HEK293 (cell line): ENCODE measurements around the gene CUL9.

Experiments
- CTCF ChIP-seq: fragments of 450-650 bp; formaldehyde crosslinking; IDR thresholded peaks from 2 replicates; pipeline ENCODE4 v1.5.1; 2016; ENCODE audit warnings: missing biosample characterization, missing genetic modification characterization
- GLI2 ChIP-seq: fragments of 450-650 bp; formaldehyde crosslinking; IDR thresholded peaks from 2 replicates; pipeline ENCODE4; 2017; ENCODE audit warnings: missing biosample characterization, missing genetic modification characterization, low read depth, borderline replicate concordance
- MEIS1 ChIP-seq: sonication (generic); formaldehyde crosslinking; IDR thresholded peaks from 2 replicates; pipeline ENCODE4 v1.8.1; 2022; ENCODE audit warnings: missing genetic modification reagents, mild to moderate bottlenecking, borderline replicate concordance
- PBX3 ChIP-seq: sonication (generic); formaldehyde crosslinking; IDR thresholded peaks from 2 replicates; pipeline ENCODE4 v1.8.1; 2022; ENCODE audit warnings: mild to moderate bottlenecking, moderate library complexity, missing genetic modification reagents
- PRDM10 ChIP-seq: fragments of 450-650 bp; formaldehyde crosslinking; IDR thresholded peaks from 2 replicates; pipeline ENCODE4 v1.5.1; 2016; ENCODE audit warnings: missing biosample characterization, missing genetic modification characterization
- ZNF121 ChIP-seq: fragments of 450-650 bp; formaldehyde crosslinking; IDR thresholded peaks from 2 replicates; pipeline ENCODE4 v1.5.1; 2016; ENCODE audit warnings: missing biosample characterization, missing genetic modification characterization
- ZNF23 ChIP-seq: fragments of 450-650 bp; formaldehyde crosslinking; IDR thresholded peaks from 2 replicates; pipeline ENCODE4 v1.5.1; 2016; ENCODE audit warnings: missing biosample characterization, missing genetic modification characterization, borderline replicate concordance
- ZNF335 ChIP-seq: fragments of 450-650 bp; formaldehyde crosslinking; conservative IDR thresholded peaks from 2 replicates; pipeline ENCODE4 v1.5.1; 2016; ENCODE audit warnings: missing biosample characterization, missing genetic modification characterization
- ZNF433 ChIP-seq: fragments of 450-650 bp; formaldehyde crosslinking; IDR thresholded peaks from 2 replicates; pipeline ENCODE4 v1.5.1; 2016; ENCODE audit warnings: missing biosample characterization, missing genetic modification characterization, low read depth
- ZNF449 ChIP-seq: fragments of 450-650 bp; formaldehyde crosslinking; IDR thresholded peaks from 2 replicates; pipeline ENCODE4 v1.5.1; 2017; ENCODE audit warnings: missing biosample characterization, mild to moderate bottlenecking, missing genetic modification characterization, moderate library complexity
- ZNF621 ChIP-seq: fragments of 450-650 bp; formaldehyde crosslinking; IDR thresholded peaks from 2 replicates; pipeline ENCODE4 v1.5.1; 2017; ENCODE audit warnings: missing biosample characterization, missing genetic modification characterization
- ZNF658 ChIP-seq: fragments of 450-650 bp; formaldehyde crosslinking; IDR thresholded peaks from 2 replicates; pipeline ENCODE4; 2016; ENCODE audit warnings: missing biosample characterization, missing genetic modification characterization
- ZNF677 ChIP-seq: fragments of 450-650 bp; IDR thresholded peaks from 2 replicates; pipeline ENCODE4 v1.5.0; 2018; ENCODE audit warnings: missing biosample characterization, mild to moderate bottlenecking, missing genetic modification characterization, moderate library complexity
- ZNF776 ChIP-seq: fragments of 450-650 bp; formaldehyde crosslinking; IDR thresholded peaks from 2 replicates; pipeline ENCODE4 v1.5.0; 2017; ENCODE audit warnings: missing biosample characterization, missing genetic modification characterization, borderline replicate concordance

- TF ChIP-seq CTCF (tag by site-specific recombination) (no peak), ZNF776 (tag by site-specific recombination) (no peak), ZNF121 (no peak), ZNF335 (tag by site-specific recombination) (no peak), ZNF658 (no peak), ZNF23 (tag by site-specific recombination) (no peak), ZNF433 (tag by site-specific recombination) (no peak), PRDM10 (tag by site-specific recombination) (no peak), ZNF449 (tag by site-specific recombination) (no peak), PBX3 (no peak), ZNF677 (tag by site-specific recombination) (no peak), ZNF621 (no peak), MEIS1 (no peak), GLI2 (tag by site-specific recombination) (no peak)
These were observed 80.2 kb downstream of the CUL9 start for GRCh38 chr6:43262000-43262779.
